Kidney (tissue), 14 donors: ENCODE measurements around the gene ZMYM4. TPM values are rescaled to one million over a fixed set of nuclear protein-coding genes. Genes with fewer than 3 reads are reported as not detected.

Experiments used
- DNase-seq, 5 donors: peaks; one replicate each; pipeline ENCODE4 v3.0.0-alpha.2; 2013 to 2020
- FAIRE-seq: peaks from 2 replicates; lab custom pipeline; 2012; peaks lifted over from hg19 to GRCh38; lab: Jason Lieb, UNC
- H3K27ac ChIP-seq, 2 donors: one replicate each; pipeline ENCODE4 v1.7.0; 2013; ENCODE audit warnings: low read depth in 2 of 2, low read length in 2 of 2, inconsistent platforms in 1 of 2
- H3K27me3 ChIP-seq: one replicate; pipeline ENCODE4 v1.7.1; 2013; ENCODE audit warnings: low read length, inconsistent platforms; ENCODE audit not compliant: control insufficient read depth, insufficient read depth
- H3K36me3 ChIP-seq, 3 donors: one replicate each; pipeline versions ENCODE4 v1.7.0 to v1.7.1; 2013; ENCODE audit warnings: low read length in 3 of 3, control low read depth in 1 of 3, inconsistent platforms in 1 of 3; ENCODE audit not compliant: insufficient read depth in 3 of 3, control insufficient read depth in 2 of 3
- H3K4me1 ChIP-seq, 3 donors: one replicate each; pipeline versions ENCODE4 v1.7.0 to v1.7.1; 2013; ENCODE audit warnings: low read length in 3 of 3, inconsistent platforms in 1 of 3, low read depth in 1 of 3; ENCODE audit not compliant: control insufficient read depth in 2 of 3, insufficient read depth in 2 of 3
- H3K4me3 ChIP-seq, 3 donors: one replicate each; pipeline versions ENCODE4 v1.7.0 to v1.8.1; 2013; ENCODE audit warnings: low read length in 3 of 3, control low read depth in 1 of 3, inconsistent platforms in 1 of 3
- H3K9ac ChIP-seq, 3 donors: one replicate each; pipeline versions ENCODE4 v1.7.0 to v1.7.1; 2013; ENCODE audit warnings: low read length in 3 of 3, control low read depth in 1 of 3, inconsistent platforms in 1 of 3
- H3K9me3 ChIP-seq, 3 donors: one replicate each; pipeline versions ENCODE4 v1.7.0 to v1.7.1; 2013; ENCODE audit warnings: low read length in 3 of 3, control low read depth in 1 of 3, inconsistent platforms in 1 of 3; ENCODE audit not compliant: control insufficient read depth in 2 of 3, insufficient read depth in 1 of 3
- intact Hi-C: fragments of 100-400 bp; cut with DNase I; formaldehyde crosslinking; loops from one replicate; pipeline ENCODE4 v1.11.1; 2022
- polyA plus RNA-seq: library from polyadenylated mRNA; stranded (reverse); fragments of 350-450 nt; fragmentation: Illumina TruSeq; extraction: RNeasy Lipid Tissue Mini Kit (QIAGEN cat#74804); gene quantifications from one replicate; pipeline ENCODE4 v1.2.3, GENCODE V29; 2014; ENCODE audit warnings: low read depth, low replicate concordance; ENCODE audit not compliant: insufficient read depth
- total RNA-seq: library from RNA; stranded (reverse); fragmentation: NEBNext Ultra II Directional; extraction: Animal tissue kit (Norgen Biotek cat#: 25700); gene quantifications from one replicate; pipeline ENCODE4 v1.2.1, GENCODE V29; 2021
- TF ChIP-seq, protein P1 (sequence below): IDR thresholded peaks from 3 replicates; pipeline ENCODE4 v1.5.1; 2012; ENCODE audit warnings: mild to moderate bottlenecking, moderate library complexity, borderline replicate concordance; ENCODE audit not compliant: insufficient read depth; ENCODE audit errors: extremely low read depth
- donor health status: control.
- donor health status: control.
- donor health status: control.
- donor health status: control.
- donor health status: control.
- donor health status: DM: yes; HTN: yes; CAD: no.
- donor health status: Normal renal cell carcinoma (clear cell type).

The ZMYM4 gene
- total and polyA plus RNA-seq, 2 donors from 2014 or later: 11.2 to 64.4 TPM

GRCh38 chr1:35305383-35305782 lies 36.9 kb downstream of the ZMYM4 start:
- TF ChIP-seq, protein P1, sequence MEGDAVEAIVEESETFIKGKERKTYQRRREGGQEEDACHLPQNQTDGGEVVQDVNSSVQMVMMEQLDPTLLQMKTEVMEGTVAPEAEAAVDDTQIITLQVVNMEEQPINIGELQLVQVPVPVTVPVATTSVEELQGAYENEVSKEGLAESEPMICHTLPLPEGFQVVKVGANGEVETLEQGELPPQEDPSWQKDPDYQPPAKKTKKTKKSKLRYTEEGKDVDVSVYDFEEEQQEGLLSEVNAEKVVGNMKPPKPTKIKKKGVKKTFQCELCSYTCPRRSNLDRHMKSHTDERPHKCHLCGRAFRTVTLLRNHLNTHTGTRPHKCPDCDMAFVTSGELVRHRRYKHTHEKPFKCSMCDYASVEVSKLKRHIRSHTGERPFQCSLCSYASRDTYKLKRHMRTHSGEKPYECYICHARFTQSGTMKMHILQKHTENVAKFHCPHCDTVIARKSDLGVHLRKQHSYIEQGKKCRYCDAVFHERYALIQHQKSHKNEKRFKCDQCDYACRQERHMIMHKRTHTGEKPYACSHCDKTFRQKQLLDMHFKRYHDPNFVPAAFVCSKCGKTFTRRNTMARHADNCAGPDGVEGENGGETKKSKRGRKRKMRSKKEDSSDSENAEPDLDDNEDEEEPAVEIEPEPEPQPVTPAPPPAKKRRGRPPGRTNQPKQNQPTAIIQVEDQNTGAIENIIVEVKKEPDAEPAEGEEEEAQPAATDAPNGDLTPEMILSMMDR: no peak
- H3K4me1 ChIP-seq: peaks cover 0 to 2% (median 0%) of the 10 kb centered on the region in 3 donors
- H3K27me3 ChIP-seq: no peaks in the 10 kb centered on the region
- no peak overlapping the region for H3K4me3 ChIP-seq
- H3K9ac ChIP-seq: no peak overlapping the region
- no peak overlapping the region for H3K27ac ChIP-seq
- H3K36me3 ChIP-seq: peaks cover 0 to 2% (median 0%) of the 10 kb centered on the region in 3 donors
- intact Hi-C loops: no loop called here
- no peaks in the 10 kb centered on the region for H3K9me3 ChIP-seq
- DNase-seq (no peak), FAIRE-seq (no peak)

DNA sequence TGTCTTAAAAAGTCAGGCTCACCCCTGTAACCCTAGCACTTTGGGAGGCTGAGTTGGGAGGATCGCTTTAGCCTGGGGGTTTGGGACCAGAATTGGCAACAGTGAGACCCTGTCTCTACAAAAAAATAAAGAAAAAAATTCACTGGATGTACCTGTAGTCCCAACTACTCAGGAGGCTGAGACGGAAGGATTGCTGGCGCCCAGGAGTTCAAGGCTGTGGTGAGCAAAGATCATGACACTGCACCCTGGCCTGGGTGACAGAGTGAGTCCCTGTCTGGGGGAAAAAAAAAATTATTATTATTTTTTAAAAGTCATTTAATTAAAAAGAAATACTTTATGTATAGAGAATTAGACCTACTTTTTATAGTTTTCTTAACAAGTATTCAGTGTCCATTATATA lies 47.1 kb downstream of the ZMYM4 start:
- no peak for FAIRE-seq
- H3K4me1 ChIP-seq: peaks cover 0 to 5% (median 0%) of the 10 kb centered on the region in 3 donors
- H3K27me3 ChIP-seq: no peaks in the 10 kb centered on the region
- no peak for DNase-seq
- TF ChIP-seq, protein P1: no peak
- H3K9ac ChIP-seq: no peak overlapping the region
- intact Hi-C loops: no loop called here
- H3K4me3 ChIP-seq: no peak overlapping the region
- no peak overlapping the region for H3K27ac ChIP-seq
- H3K36me3 ChIP-seq: peaks cover 0 to 4% (median under 1%) of the 10 kb centered on the region in 3 donors
- no peaks in the 10 kb centered on the region for H3K9me3 ChIP-seq

- FAIRE-seq (no peak), DNase-seq (no peak)
- no peaks in the 10 kb centered on the region for H3K9me3 ChIP-seq
- intact Hi-C loops: no loop called here
- no peaks in the 10 kb centered on the region for H3K27me3 ChIP-seq
- H3K4me1 ChIP-seq: peaks cover 0 to 7% (median 0%) of the 10 kb centered on the region in 3 donors
- H3K4me3 ChIP-seq: no peak overlapping the region
- no peaks in the 10 kb centered on the region for H3K36me3 ChIP-seq
- H3K9ac ChIP-seq: no peak overlapping the region
- no peak overlapping the region for H3K27ac ChIP-seq
- TF ChIP-seq, protein P1: no peak
These were observed 47.8 kb downstream of the ZMYM4 start for GRCh38 chr1:35316264-35316663.
